CD14-positive monocyte (primary cell): ENCODE measurements around the gene MYO7A. TPM values are rescaled to one million over a fixed set of nuclear protein-coding genes. Genes with fewer than 3 reads are reported as not detected.

Source experiments
- DNase-seq, 3 donors: peaks; one replicate each; pipeline ENCODE4 v3.0.0-alpha.2; 2011 to 2022
- H2AFZ ChIP-seq: 2 replicates; pipeline ENCODE4 v1.6.0; 2012; ENCODE audit warnings: mild to moderate bottlenecking, low read depth, low read length, inconsistent platforms; ENCODE audit not compliant: insufficient read depth, poor library complexity, severe bottlenecking
- H3K27ac ChIP-seq, 2 donors: 1 replicate in 1 of 2; 2 replicates in 1 of 2; pipeline ENCODE4 v1.5.1; 2012 to 2013; ENCODE audit warnings: low read length in 2 of 2, control low read depth in 1 of 2, inconsistent platforms in 1 of 2, low read depth in 1 of 2, mild to moderate bottlenecking in 1 of 2
- H3K27me3 ChIP-seq, 2 donors: one replicate each; pipeline versions ENCODE4 v1.6.0 to v1.6.1; 2011 to 2013; ENCODE audit warnings: low read length in 2 of 2; ENCODE audit not compliant: control insufficient read depth in 2 of 2, insufficient read depth in 2 of 2
- H3K36me3 ChIP-seq, 2 donors: replicated peaks in 1 of 2; 1 replicate in 1 of 2; 2 replicates in 1 of 2; pipeline versions ENCODE4 v1.5.1 to v1.6.1; 2012 to 2013; ENCODE audit warnings: low read length in 2 of 2, control low read depth in 1 of 2, inconsistent platforms in 1 of 2, mild to moderate bottlenecking in 1 of 2; ENCODE audit not compliant: insufficient read depth in 2 of 2, control insufficient read depth in 1 of 2
- H3K4me1 ChIP-seq, 2 donors: 1 replicate in 1 of 2; 2 replicates in 1 of 2; pipeline versions ENCODE4 v1.5.1 to v1.6.1; 2012 to 2013; ENCODE audit warnings: low read length in 2 of 2, control low read depth in 1 of 2, inconsistent platforms in 1 of 2, mild to moderate bottlenecking in 1 of 2, moderate library complexity in 1 of 2; ENCODE audit not compliant: insufficient read depth in 2 of 2, control insufficient read depth in 1 of 2
- H3K4me2 ChIP-seq: replicated peaks from 2 replicates; pipeline ENCODE3; 2012; ENCODE audit warnings: low read length, moderate library complexity, mild to moderate bottlenecking; ENCODE audit not compliant: poor library complexity, severe bottlenecking; ENCODE audit errors: extremely low read depth
- H3K4me3 ChIP-seq, 3 experiments: fragments of 200-600 bp in 1 of 3; sonication (generic) in 1 of 3; replicated peaks in 1 of 3; 1 replicate in 2 of 3; 2 replicates in 1 of 3; pipeline ENCODE4 v1.5.1; 2011 to 2013; ENCODE audit warnings: low read length in 3 of 3, mild to moderate bottlenecking in 3 of 3, control low read depth in 2 of 3, low read depth in 2 of 3, inconsistent platforms in 1 of 3, moderate library complexity in 1 of 3
- H3K79me2 ChIP-seq: 2 replicates; pipeline ENCODE4 v1.6.0; 2012; ENCODE audit warnings: mild to moderate bottlenecking, control low read depth, inconsistent platforms, low read length, moderate library complexity; ENCODE audit not compliant: insufficient read depth
- H3K9ac ChIP-seq: 2 replicates; pipeline ENCODE4 v1.6.0; 2017; ENCODE audit warnings: low read length, mild to moderate bottlenecking; ENCODE audit not compliant: insufficient read depth, poor library complexity, severe bottlenecking
- H3K9me3 ChIP-seq, 2 donors: replicated peaks in 1 of 2; 1 replicate in 1 of 2; 2 replicates in 1 of 2; pipeline versions ENCODE4 v1.5.1 to v1.6.1; 2012 to 2013; ENCODE audit warnings: low read length in 2 of 2, control low read depth in 1 of 2; ENCODE audit not compliant: control insufficient read depth in 1 of 2, insufficient read depth in 1 of 2
- H4K20me1 ChIP-seq: 2 replicates; pipeline ENCODE4 v1.6.0; 2012; ENCODE audit warnings: mild to moderate bottlenecking, low read length, control low read depth, moderate library complexity; ENCODE audit not compliant: insufficient read depth
- H3K27ac Mint-ChIP-seq, 7 donors: one replicate each; pipeline ENCODE4 v1.8.0; 2020; ENCODE audit warnings: mild to moderate bottlenecking in 7 of 7, mixed read lengths in 7 of 7, moderate library complexity in 6 of 7, inconsistent platforms in 2 of 7
- H3K27me3 Mint-ChIP-seq, 3 donors: one replicate each; pipeline ENCODE4 v1.8.0; 2021 to 2022; ENCODE audit warnings: low read depth in 3 of 3, mild to moderate bottlenecking in 3 of 3, mixed read lengths in 3 of 3, moderate library complexity in 3 of 3, inconsistent platforms in 1 of 3
- H3K36me3 Mint-ChIP-seq, 2 donors: one replicate each; pipeline ENCODE4 v1.8.0; 2020; ENCODE audit warnings: mixed read lengths in 2 of 2, inconsistent platforms in 1 of 2, mild to moderate bottlenecking in 1 of 2
- H3K4me1 Mint-ChIP-seq: one replicate; pipeline ENCODE4 v1.8.0; 2020; ENCODE audit warnings: mild to moderate bottlenecking, mixed read lengths
- H3K4me3 Mint-ChIP-seq, 2 donors: one replicate each; pipeline ENCODE4 v1.8.0; 2020; ENCODE audit warnings: mild to moderate bottlenecking in 2 of 2, mixed read lengths in 2 of 2, moderate library complexity in 1 of 2
- H3K9me3 Mint-ChIP-seq, 7 donors: one replicate each; pipeline ENCODE4 v1.8.0; 2020 to 2022; ENCODE audit warnings: mixed read lengths in 7 of 7, mild to moderate bottlenecking in 6 of 7, moderate library complexity in 6 of 7, inconsistent platforms in 2 of 7
- WGBS: methylation state at CpG from one replicate; pipeline ENCODE4 v1.1.5; 2013; ENCODE audit warnings: missing lambda C conversion rate; ENCODE audit not compliant: insufficient coverage; 5-methylcytosine and 5-hydroxymethylcytosine counted together
- intact Hi-C, 2 donors: fragments of 100-400 bp; cut with micrococcal nuclease; formaldehyde crosslinking; loops; one replicate each; pipeline versions ENCODE4 v1.15.0 to v1.15.1; 2023
- polyA plus RNA-seq, 3 donors: library from polyadenylated mRNA; depleted of rRNA in 1 of 3; unstranded in 2 of 3; stranded (reverse) in 1 of 3; fragments of 300-500 nt in 2 of 3; fragments of >200 nt in 1 of 3; fragmentation: Illumina TruSeq in 2 of 3; gene quantifications; 1 replicate in 2 of 3; 2 replicates in 1 of 3; pipeline ENCODE4 v1.2.3, GENCODE V29; 2012 to 2021
- TF ChIP-seq, protein P1 (sequence below): fragments of 200-600 bp; IDR thresholded peaks from one replicate; pipeline ENCODE4 v1.8.0; 2022; ENCODE audit warnings: antibody characterized with exemption, mild to moderate bottlenecking

Gene MYO7A
- polyA plus RNA-seq, 3 donors = 3.5 to 7.8 (median 3.6) TPM

DNA sequence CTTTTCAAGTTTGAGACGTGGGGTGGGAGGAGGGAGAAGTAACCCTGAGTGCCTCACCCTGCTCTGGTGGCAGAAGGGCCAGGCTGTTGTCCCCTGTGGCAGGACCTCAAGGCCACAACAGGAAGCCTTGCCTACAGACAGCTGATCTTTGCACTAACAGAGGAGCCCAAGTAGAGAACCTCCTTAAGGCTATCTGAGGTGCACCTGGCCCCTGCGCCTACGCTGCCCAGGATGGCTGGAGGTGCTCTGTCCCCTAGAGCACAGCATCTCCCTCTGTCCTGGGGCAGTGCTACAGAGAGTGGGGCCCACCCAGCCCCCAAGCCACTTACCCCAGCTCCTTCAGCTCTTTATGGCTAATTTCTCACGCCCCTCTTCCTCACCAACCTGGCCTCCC is 27.0 kb downstream of the MYO7A start:
- peaks cover 6 to 29% (median 8%) of the 10 kb centered on the region in 3 donors for H3K27me3 Mint-ChIP-seq

DNA sequence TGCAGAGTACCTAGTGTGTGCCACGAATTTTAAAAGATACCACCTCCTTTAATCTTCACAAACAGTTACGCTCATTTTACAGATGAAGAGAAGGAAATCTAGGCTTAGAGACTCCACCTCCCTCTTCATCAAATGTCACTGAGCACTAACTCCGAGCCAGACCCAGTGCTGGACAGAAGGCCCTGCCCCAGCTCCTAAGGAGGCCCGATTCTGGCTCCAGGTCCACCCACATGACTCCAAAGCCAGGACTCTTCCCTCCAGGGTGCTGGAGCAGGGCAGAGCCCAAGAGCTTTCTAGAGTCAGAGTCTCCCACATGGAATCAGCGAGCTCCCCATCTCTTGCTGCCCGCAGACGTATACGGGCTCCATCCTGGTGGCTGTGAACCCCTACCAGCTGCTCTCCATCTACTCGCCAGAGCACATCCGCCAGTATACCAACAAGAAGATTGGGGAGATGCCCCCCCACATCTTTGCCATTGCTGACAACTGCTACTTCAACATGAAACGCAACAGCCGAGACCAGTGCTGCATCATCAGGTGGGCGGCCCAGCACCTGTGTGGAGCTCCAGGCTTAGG is 27.6 kb downstream of the MYO7A start:
- Mint-ChIP-seq H3K9me3 (peaks cover 0 to 3% (median 0%) of the 10 kb centered on the region in 7 donors), H3K4me3 (no peak overlapping the region), H3K27me3 (peaks cover 6 to 29% (median 7%) of the 10 kb centered on the region in 3 donors), H3K27ac (peak overlapping the region in 1 of 7 donors; percentile 21), H3K4me1 (peaks cover 15% of the 10 kb centered on the region), H3K36me3 (no peaks in the 10 kb centered on the region)
- H2AFZ ChIP-seq = no peak overlapping the region
- H3K9me3 ChIP-seq = no peaks in the 10 kb centered on the region
- H3K4me2 ChIP-seq = no peak overlapping the region
- H3K27me3 ChIP-seq = no peaks in the 10 kb centered on the region
- H4K20me1 ChIP-seq = no peaks in the 10 kb centered on the region
- peaks cover 0 to 2% of the 10 kb centered on the region in 2 donors for H3K4me1 ChIP-seq
- intact Hi-C loops = no loop called here
- H3K79me2 ChIP-seq = no peaks in the 10 kb centered on the region
- no peak overlapping the region for H3K27ac ChIP-seq
- no peak overlapping the region for H3K4me3 ChIP-seq
- DNase-seq = no peak
- H3K36me3 ChIP-seq = no peaks in the 10 kb centered on the region
- 94% methylated on average over 12 of the region's 13 CpGs for WGBS
- no peak overlapping the region for H3K9ac ChIP-seq
- TF ChIP-seq, protein P1, sequence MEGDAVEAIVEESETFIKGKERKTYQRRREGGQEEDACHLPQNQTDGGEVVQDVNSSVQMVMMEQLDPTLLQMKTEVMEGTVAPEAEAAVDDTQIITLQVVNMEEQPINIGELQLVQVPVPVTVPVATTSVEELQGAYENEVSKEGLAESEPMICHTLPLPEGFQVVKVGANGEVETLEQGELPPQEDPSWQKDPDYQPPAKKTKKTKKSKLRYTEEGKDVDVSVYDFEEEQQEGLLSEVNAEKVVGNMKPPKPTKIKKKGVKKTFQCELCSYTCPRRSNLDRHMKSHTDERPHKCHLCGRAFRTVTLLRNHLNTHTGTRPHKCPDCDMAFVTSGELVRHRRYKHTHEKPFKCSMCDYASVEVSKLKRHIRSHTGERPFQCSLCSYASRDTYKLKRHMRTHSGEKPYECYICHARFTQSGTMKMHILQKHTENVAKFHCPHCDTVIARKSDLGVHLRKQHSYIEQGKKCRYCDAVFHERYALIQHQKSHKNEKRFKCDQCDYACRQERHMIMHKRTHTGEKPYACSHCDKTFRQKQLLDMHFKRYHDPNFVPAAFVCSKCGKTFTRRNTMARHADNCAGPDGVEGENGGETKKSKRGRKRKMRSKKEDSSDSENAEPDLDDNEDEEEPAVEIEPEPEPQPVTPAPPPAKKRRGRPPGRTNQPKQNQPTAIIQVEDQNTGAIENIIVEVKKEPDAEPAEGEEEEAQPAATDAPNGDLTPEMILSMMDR = no peak

More for the DNA sequence above, 27.0 kb downstream of the MYO7A start:
- WGBS = 78% methylated on average over 2 of the region's 4 CpGs
- Histone ChIP-seq H3K4me2 (no peak overlapping the region), H3K9ac (no peak overlapping the region), H3K4me1 (peaks cover 0 to 2% of the 10 kb centered on the region in 2 donors), H4K20me1 (no peaks in the 10 kb centered on the region), H3K36me3 (no peaks in the 10 kb centered on the region), H3K27me3 (no peaks in the 10 kb centered on the region), H3K79me2 (no peaks in the 10 kb centered on the region), H2AFZ (no peak overlapping the region), H3K9me3 (no peaks in the 10 kb centered on the region), H3K27ac (no peak overlapping the region), H3K4me3 (no peak overlapping the region)
- Mint-ChIP-seq H3K27ac (no peak overlapping the region), H3K9me3 (peaks cover 0 to 3% (median 0%) of the 10 kb centered on the region in 7 donors), H3K4me1 (peaks cover 15% of the 10 kb centered on the region), H3K36me3 (no peaks in the 10 kb centered on the region), H3K4me3 (no peak overlapping the region)
- TF ChIP-seq, protein P1 = no peak
- DNase-seq = no peak
- intact Hi-C loops = no loop called here
